ENCODE data around the gene OPHN1.
A peak's percentile ranks its signal among the peaks of the same experiment; 100 is the strongest.

Gene OPHN1

GRCh38 chrX:68234171-68234910 lies 199.0 kb downstream of the OPHN1 start:
- DNase-seq = no peak

- DNase-seq = no peak
These were observed 201.1 kb downstream of the OPHN1 start for GRCh38 chrX:68232206-68232605.

DNA sequence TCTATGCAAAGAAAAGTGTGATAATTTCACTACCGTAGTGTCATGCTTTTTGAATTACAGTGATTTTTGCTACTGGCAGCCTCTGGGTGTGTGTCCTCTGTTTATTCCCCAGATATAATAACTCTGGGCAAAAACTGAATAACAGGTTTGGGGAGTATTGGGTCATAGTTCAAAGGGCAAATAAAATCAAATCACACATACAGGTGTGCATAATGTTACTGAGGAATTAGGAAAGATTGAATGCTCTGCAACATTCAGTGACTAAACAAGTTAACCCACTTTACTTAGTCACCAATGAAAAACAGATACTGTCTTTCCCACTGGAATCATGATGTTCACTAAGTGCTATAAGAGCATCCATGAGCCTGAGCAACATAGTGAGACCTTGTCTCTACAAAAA lies 224.3 kb downstream of the OPHN1 start:
- no peak for DNase-seq

DNA sequence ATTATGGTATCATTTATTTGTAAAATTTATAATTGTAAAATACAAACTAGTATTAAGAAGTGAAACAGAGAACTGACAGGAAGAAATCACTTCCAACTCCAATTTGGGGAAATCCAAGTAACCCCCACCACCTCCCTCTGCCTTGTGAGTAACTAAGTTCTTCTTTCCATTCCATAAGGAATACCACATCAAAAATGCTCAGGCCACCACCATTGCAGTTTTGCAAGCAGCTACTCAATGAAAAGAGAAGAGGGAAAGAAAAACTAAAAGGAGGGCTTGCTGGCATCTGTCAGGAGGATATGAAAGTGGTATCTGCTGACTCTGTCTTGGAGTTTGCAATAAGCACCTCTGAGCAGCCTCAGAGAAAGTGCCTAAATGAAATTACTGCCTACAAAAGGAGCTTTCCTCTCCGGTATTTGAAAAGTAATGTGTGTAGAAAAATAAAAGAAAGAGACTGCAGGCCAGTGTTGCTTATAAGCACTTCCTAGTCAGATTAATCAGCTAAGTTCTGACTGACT lies 228.7 kb downstream of the OPHN1 start:
- DNase-seq = no peak

DNA sequence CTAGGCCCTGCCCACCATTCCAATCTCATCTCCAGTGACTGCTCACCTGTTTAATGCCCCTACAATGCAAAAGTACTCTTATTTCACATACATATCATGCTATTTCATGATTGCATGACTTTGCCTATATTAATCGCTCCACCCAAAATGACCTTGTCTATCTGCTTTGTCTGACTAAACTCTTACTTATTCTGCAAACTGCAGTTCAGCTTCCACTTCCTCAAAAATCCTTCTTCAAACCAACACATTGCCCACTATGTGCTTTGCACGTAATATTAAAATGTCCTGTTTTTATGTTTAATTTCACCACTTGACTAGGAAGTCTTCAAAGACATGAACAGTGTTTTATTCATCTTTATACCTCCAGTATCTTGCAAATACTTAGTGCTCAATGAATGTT lies 229.6 kb downstream of the OPHN1 start:
- no peak for DNase-seq

DNA sequence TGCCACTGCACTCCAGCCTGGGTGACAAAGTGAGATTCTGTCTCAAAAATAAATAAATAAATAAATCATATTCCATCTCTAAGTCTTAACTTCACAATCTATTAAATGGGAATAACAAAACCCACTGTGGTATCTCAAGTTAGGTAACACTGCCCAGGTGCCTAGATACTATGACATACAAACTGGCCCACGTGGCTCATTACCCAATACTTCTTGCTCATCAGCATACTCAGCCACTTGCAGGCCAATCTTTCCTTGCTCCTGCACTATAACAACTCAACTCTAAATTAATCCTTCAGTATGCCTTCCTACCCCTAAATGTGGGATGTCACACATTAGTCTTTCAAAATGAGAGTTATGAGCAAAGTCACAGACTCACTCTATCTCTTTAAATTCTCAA lies 230.1 kb downstream of the OPHN1 start:
- no peak for DNase-seq

GRCh38 chrX:68199062-68199848 lies 234.0 kb downstream of the OPHN1 start:
- no peak for DNase-seq

GRCh38 chrX:68196939-68197791 lies 236.1 kb downstream of the OPHN1 start:
- peak; percentile 40 for DNase-seq

- no peak for DNase-seq
These were observed 237.7 kb downstream of the OPHN1 start for GRCh38 chrX:68195561-68195960.

DNA sequence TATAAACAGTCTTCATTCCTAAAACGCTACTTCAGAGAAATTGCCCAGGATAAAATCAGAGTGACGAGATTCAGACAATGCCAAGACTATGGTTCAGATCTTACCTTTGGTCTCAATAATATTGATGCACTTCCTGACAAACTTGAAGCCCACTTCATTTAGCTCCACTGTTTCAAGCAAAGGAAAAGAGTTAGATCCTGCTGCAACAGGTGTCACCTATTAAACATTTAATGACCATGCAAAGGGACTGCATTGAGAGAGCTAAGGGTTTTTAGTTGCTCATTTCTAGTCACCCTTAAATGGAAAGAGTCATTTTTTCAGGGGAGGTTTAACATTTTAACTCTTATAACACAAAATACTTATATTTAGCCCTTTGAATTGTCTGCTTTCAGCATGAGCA lies 239.5 kb downstream of the OPHN1 start:
- no peak for DNase-seq

DNA sequence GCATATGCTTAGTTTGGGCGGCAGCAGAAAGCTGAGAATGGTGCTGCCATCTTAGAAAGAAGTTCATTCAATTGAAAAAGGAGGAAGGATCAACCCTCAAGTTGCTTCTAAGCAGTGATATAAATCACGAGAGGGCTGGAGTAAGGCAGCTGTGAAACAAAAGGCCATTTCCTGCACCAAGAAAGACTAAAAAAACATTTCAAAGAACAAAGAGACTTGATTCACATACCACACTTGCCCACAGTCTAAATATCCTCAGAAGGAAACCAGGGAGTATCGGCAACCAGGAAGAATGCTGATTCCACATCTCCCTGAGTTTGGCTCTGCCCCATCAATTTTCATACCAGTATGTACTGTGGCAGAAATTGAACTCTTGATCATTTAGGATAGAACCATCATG lies 240.1 kb downstream of the OPHN1 start:
- no peak for DNase-seq

GRCh38 chrX:68190799-68191198 lies 242.5 kb downstream of the OPHN1 start:
- DNase-seq = no peak

- no peak for DNase-seq
These were observed 246.6 kb downstream of the OPHN1 start for GRCh38 chrX:68186552-68187262.

DNA sequence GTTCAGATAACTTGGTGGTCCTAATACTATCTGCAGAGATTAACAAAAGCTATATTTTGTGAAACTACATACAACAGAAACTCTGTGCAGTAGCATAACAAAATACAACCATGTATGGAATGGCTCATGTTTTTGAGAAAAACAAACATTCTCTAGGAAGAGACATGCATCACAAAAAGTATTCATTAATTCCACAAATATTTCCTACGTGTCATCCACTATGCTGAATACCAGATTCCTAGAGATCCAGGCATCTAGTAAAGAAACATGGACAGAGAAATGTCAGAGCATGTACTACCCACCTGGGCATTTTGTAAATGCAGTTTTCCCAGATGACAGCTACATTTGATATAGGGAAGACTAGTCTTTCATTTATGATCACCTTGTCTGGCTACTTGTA lies 248.1 kb downstream of the OPHN1 start:
- DNase-seq = no peak

- no peak for DNase-seq
These were observed 249.6 kb downstream of the OPHN1 start for GRCh38 chrX:68183612-68184214.

- no peak for DNase-seq
These were observed 252.7 kb downstream of the OPHN1 start for GRCh38 chrX:68180579-68180978.

GRCh38 chrX:68179355-68179754 lies 253.9 kb downstream of the OPHN1 start:
- DNase-seq = no peak

DNA sequence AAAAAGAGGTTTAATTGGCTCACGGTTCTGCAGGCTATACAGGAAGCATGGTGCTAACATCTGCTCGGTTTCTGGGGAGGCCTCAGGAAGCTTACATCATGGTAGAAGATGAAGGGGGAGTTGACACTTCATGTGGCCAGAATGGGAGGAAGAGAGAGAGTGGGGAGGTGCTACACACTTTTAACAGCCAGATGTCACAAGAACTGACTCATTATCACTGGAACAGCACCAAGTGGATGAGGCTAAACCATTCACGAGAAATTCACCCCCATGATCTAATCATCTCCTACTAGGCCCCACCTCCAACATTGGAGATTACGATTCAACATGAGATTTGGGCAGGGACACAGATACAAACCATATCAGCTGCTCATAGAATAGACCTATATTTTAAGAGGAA lies 255.8 kb downstream of the OPHN1 start:
- no peak for DNase-seq

DNA sequence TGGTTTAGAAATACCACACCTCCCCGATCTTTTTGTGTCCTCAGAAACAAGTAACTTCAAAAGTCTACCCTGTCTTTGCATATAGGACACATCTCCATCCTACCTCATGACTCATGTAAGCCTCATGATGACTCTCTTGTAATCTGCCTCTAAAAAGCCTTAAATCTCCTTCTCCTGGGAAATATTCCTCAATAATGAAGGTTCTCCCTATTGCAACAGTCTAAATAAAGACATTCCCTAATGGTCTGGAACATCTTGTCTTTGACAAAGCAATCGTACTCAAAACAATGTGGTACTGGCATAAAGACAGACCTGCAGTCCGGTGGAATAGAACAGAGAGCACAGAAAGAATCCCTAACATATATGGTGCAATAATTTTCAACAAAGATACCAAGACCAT lies 257.7 kb downstream of the OPHN1 start:
- DNase-seq = no peak

DNA sequence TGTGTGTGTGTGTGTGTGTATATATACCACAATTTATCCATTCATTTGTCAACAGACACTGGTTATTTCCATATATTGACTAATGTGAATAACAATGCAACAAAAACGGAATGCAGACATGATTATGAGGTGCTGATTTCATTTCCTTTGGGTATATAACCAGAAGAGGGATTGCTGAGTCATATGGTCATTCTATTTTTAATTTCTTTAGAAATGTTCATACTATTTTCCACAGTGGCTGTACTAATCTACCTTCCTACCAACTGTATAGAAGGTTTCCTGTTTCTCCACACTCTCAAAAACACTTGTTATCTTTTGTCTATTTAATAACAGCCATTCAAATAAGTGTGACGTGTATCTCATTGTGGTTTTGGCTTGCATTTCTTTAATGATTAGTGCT lies 269.9 kb downstream of the OPHN1 start:
- no peak for DNase-seq

GRCh38 chrX:68147848-68148247 lies 285.4 kb downstream of the OPHN1 start:
- no peak for DNase-seq

DNA sequence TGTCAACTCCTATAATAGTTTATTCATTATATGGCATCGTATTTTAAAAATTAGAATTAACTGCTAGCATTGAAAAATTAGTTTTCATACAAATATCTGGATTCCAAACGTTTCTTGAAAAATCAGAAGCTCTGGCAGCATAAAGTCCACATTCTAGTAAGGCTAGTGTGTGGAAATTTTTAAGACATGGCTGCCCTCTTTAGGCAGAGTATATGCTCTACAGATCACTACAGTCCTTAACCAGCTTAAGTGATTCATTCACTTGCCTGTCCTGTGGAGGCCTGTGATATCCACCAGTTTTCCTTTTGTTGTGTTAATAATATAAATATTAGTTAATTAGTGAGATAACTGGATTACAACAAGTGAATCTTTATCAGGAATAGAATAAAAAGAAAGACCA lies 287.2 kb downstream of the OPHN1 start:
- peak; percentile 33 for DNase-seq
